K562 (cell line): ENCODE data around the gene RANBP3. TPM values are rescaled to one million over a fixed set of nuclear protein-coding genes. Genes with fewer than 3 reads are reported as not detected.

ENCODE experiments used
- ARHGAP35 ChIP-seq: fragments of 450-650 bp; IDR thresholded peaks from 2 replicates; pipeline ENCODE4 v1.6.1; 2018; ENCODE audit not compliant: partially characterized antibody
- CBX5 ChIP-seq: IDR thresholded peaks from 2 replicates; pipeline ENCODE4 v1.6.1; 2014; ENCODE audit warnings: low read depth, borderline replicate concordance
- CTBP1 ChIP-seq: fragments of 450-650 bp; IDR thresholded peaks from 2 replicates; pipeline ENCODE4 v1.6.1; 2016; ENCODE audit warnings: borderline replicate concordance
- EP400 ChIP-seq: fragments of 450-650 bp; IDR thresholded peaks from 2 replicates; pipeline ENCODE4 v1.6.1; 2017; ENCODE audit warnings: antibody characterized with exemption, mild to moderate bottlenecking, moderate library complexity
- FOXK2 ChIP-seq, 2 experiments: fragments of 450-650 bp; IDR thresholded peaks in 1 of 2; conservative IDR thresholded peaks in 1 of 2; 2 replicates each; pipeline ENCODE4 v1.6.1; 2016; ENCODE audit warnings: low read depth in 2 of 2, mild to moderate bottlenecking in 1 of 2
- HCFC1 ChIP-seq: IDR thresholded peaks from 2 replicates; pipeline ENCODE4 v1.6.1; 2012; ENCODE audit warnings: low read depth, low read length, improper control_type of control experiment
- NEUROD1 ChIP-seq: fragments of 150-350 bp; IDR thresholded peaks from 2 replicates; pipeline ENCODE4 v1.6.1; 2014; ENCODE audit warnings: borderline replicate concordance, low read length, low read depth; ENCODE audit not compliant: partially characterized antibody
- NFATC3 ChIP-seq: fragments of 450-650 bp; IDR thresholded peaks from 2 replicates; pipeline ENCODE4 v1.6.1; 2017; ENCODE audit warnings: mild to moderate bottlenecking
- NR2C1 ChIP-seq, 2 experiments: fragments of 450-650 bp; IDR thresholded peaks; 2 replicates each; pipeline ENCODE4 v1.6.1; 2017; ENCODE audit warnings: mild to moderate bottlenecking in 2 of 2, antibody characterized with exemption in 1 of 2, inconsistent platforms in 1 of 2, missing compliant biosample characterization in 1 of 2, missing genetic modification characterization in 1 of 2
- NR3C1 ChIP-seq: sonication (generic); formaldehyde crosslinking; IDR thresholded peaks from 2 replicates; pipeline ENCODE4 v1.8.1; 2022; ENCODE audit warnings: missing genetic modification reagents
- NUFIP1 ChIP-seq: fragments of 450-650 bp; IDR thresholded peaks from 2 replicates; pipeline ENCODE4 v1.6.1; 2018; ENCODE audit not compliant: partially characterized antibody
- PHF8 ChIP-seq: fragments of 200-600 bp; sonication (generic); IDR thresholded peaks from 2 replicates; pipeline ENCODE4 v1.6.1; 2012; ENCODE audit warnings: mixed run types, mild to moderate bottlenecking, inconsistent platforms, low read length, moderate library complexity, borderline replicate concordance
- SMARCB1 ChIP-seq: IDR thresholded peaks from 2 replicates; pipeline ENCODE4 v1.6.1; 2011; ENCODE audit warnings: improper control_type of control experiment, low read depth; ENCODE audit not compliant: insufficient read length
- SNRNP70 ChIP-seq: fragments of 200-400 bp; formaldehyde crosslinking; optimal IDR thresholded peaks from 2 replicates; pipeline ENCODE3; 2017; ENCODE audit warnings: low read depth, low read length
- TAF15 ChIP-seq: fragments of 200-400 bp; formaldehyde crosslinking; IDR thresholded peaks from 2 replicates; pipeline ENCODE4 v1.6.1; 2017; ENCODE audit warnings: mild to moderate bottlenecking, low read depth, low read length, moderate library complexity
- TBP ChIP-seq: optimal IDR thresholded peaks from 2 replicates; pipeline ENCODE3; 2011; ENCODE audit warnings: low read depth, low read length, improper control_type of control experiment
- ZC3H8 ChIP-seq: fragments of 450-650 bp; IDR thresholded peaks from 2 replicates; pipeline ENCODE4 v1.6.1; 2017
- ZNF24 ChIP-seq: fragments of 450-650 bp; IDR thresholded peaks from 2 replicates; pipeline ENCODE4 v1.6.1; 2016
- ZNF57 ChIP-seq: fragments of 450-650 bp; formaldehyde crosslinking; IDR thresholded peaks from 2 replicates; pipeline ENCODE4 v1.4.0; 2020; ENCODE audit warnings: mild to moderate bottlenecking, moderate library complexity
- ZNF699 ChIP-seq: fragments of 250-450 bp; sonication (Bioruptor Pico); IDR thresholded peaks from 2 replicates; pipeline ENCODE4 v1.8.0; 2021; ENCODE audit warnings: mild to moderate bottlenecking, moderate library complexity; ENCODE audit not compliant: insufficient replicate concordance
- polyA plus RNA-seq, 8 experiments: library from polyadenylated mRNA; depleted of rRNA in 4 of 8; stranded (reverse) in 5 of 8; unstranded in 3 of 8; fragments of >200 nt; fragmentation: Nextera tagmentation in 2 of 8; fragmentation: Illumina TruSeq in 1 of 8; extraction: Ambion mirVana in 2 of 8; extraction: Trizol in 1 of 8; gene quantifications; 2 replicates each; pipeline versions ENCODE4 v1.2.1 to v1.2.3, GENCODE V29; 2011 to 2014; ENCODE audit warnings: inconsistent platforms in 1 of 8, missing spikeins in 1 of 8
- total RNA-seq, 7 experiments: library from RNA; depleted of rRNA in 6 of 7; stranded (reverse); fragments of >200 nt in 6 of 7; fragmentation: Illumina TruSeq in 2 of 7; extraction: Trizol in 2 of 7; gene quantifications; 2 replicates each; pipeline versions ENCODE4 v1.2.1 to v1.2.3, GENCODE V29; 2011 to 2021; ENCODE audit warnings: low replicate concordance in 1 of 7
- TF ChIP-seq, protein P1 (sequence below): fragments of 250-450 bp; sonication (Bioruptor Pico); IDR thresholded peaks from 2 replicates; pipeline ENCODE4 v1.5.0; 2022; ENCODE audit warnings: mild to moderate bottlenecking
- TF ChIP-seq, protein P2 (sequence below): fragments of 450-650 bp; IDR thresholded peaks from 2 replicates; pipeline ENCODE4 v1.6.1; 2018; ENCODE audit not compliant: partially characterized antibody
- TF ChIP-seq, protein P3 (sequence below): sonication (generic); IDR thresholded peaks from 2 replicates; pipeline ENCODE4 v1.6.1; 2016

Gene RANBP3
- total and polyA plus RNA-seq, 9 of the 15 experiments (the other 6 are each of a cell fraction or from before 2014, with no cell fraction given), result 0.90 to 95.1 (median 63.2) TPM

DNA sequence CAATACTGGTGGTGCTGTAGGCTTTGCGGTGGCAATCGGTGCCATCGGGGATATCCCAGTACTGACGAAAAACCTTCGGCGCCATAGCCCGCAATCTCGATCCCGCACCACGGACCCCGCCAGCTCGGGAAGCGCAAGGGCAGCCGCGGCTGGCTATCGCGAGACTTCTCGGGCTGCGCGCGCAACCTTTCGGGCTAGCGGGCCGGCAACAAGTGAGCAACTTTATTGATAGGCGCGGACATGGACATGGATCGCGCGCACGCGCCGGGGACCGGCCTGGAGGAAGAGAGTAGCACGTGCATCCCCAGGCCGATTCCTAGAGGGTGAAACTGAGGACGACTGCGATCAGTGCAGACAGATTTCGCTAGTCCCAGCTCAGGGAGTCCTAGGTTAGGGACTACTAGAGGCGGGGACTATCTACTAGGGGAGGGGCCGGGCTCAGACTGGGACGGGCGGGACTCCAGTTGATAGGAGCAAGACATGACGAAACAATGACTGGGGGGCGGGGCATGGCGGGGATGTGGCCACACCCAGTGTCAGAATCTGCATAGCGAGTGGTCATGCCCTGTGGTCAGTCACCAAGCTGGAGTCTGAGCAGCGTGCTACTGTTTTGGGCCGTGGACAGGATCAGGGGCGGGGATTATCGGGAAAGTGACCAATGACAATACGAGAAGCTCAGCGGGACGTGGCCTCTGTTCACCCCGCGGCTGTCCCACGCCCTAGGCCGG lies 74.2 kb downstream of the RANBP3 start, which contains the start of gene NDUFA11 (continued):
- TF ChIP-seq SNRNP70, result no peak
- no peak for TF ChIP-seq TAF15
- no peak for TF ChIP-seq CBX5
- TF ChIP-seq, protein P1, sequence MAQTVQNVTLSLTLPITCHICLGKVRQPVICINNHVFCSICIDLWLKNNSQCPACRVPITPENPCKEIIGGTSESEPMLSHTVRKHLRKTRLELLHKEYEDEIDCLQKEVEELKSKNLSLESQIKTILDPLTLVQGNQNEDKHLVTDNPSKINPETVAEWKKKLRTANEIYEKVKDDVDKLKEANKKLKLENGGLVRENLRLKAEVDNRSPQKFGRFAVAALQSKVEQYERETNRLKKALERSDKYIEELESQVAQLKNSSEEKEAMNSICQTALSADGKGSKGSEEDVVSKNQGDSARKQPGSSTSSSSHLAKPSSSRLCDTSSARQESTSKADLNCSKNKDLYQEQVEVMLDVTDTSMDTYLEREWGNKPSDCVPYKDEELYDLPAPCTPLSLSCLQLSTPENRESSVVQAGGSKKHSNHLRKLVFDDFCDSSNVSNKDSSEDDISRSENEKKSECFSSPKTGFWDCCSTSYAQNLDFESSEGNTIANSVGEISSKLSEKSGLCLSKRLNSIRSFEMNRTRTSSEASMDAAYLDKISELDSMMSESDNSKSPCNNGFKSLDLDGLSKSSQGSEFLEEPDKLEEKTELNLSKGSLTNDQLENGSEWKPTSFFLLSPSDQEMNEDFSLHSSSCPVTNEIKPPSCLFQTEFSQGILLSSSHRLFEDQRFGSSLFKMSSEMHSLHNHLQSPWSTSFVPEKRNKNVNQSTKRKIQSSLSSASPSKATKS (CRISPR knock-in tag), result no peak
- no peak for TF ChIP-seq ZNF57 (CRISPR knock-in tag)
- TF ChIP-seq ZNF24, result no peak
- TF ChIP-seq, protein P2, sequence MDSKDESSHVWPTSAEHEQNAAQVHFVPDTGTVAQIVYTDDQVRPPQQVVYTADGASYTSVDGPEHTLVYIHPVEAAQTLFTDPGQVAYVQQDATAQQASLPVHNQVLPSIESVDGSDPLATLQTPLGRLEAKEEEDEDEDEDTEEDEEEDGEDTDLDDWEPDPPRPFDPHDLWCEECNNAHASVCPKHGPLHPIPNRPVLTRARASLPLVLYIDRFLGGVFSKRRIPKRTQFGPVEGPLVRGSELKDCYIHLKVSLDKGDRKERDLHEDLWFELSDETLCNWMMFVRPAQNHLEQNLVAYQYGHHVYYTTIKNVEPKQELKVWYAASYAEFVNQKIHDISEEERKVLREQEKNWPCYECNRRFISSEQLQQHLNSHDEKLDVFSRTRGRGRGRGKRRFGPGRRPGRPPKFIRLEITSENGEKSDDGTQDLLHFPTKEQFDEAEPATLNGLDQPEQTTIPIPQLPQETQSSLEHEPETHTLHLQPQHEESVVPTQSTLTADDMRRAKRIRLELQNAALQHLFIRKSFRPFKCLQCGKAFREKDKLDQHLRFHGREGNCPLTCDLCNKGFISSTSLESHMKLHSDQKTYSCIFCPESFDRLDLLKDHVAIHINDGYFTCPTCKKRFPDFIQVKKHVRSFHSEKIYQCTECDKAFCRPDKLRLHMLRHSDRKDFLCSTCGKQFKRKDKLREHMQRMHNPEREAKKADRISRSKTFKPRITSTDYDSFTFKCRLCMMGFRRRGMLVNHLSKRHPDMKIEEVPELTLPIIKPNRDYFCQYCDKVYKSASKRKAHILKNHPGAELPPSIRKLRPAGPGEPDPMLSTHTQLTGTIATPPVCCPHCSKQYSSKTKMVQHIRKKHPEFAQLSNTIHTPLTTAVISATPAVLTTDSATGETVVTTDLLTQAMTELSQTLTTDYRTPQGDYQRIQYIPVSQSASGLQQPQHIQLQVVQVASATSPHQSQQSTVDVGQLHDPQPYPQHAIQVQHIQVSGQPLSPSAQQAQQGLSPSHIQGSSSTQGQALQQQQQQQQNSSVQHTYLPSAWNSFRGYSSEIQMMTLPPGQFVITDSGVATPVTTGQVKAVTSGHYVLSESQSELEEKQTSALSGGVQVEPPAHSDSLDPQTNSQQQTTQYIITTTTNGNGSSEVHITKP, result no peak
- peak; percentile 76 for TF ChIP-seq NEUROD1
- peak; percentile 82 for TF ChIP-seq CTBP1
- TF ChIP-seq ZC3H8, result no peak
- TF ChIP-seq ARHGAP35, result peak; percentile 93
- no peak for TF ChIP-seq NUFIP1
- peak; percentile 46; the same call in 1 of the 2 replicates for TF ChIP-seq NFATC3
- peak; percentile 100 for TF ChIP-seq EP400
- peak; percentile 65 for TF ChIP-seq NR2C1 (IDR thresholded peaks at IDR 0.05)
- 0 out of 2 replicates have a peak, but pooled peaks have one; percentile 32 for TF ChIP-seq NR2C1 (tag; IDR thresholded peaks at IDR 0.05)
- TF ChIP-seq NR3C1 (CRISPR knock-in tag), result no peak
- TF ChIP-seq FOXK2 (conservative IDR thresholded peaks at IDR 0.05 in 1 of 2, IDR thresholded peaks at IDR 0.05 in 1 of 2; ENCODE audit: low read depth in 2 of 2), result peak; percentile 93 to 94; a peak in 3 of 4 replicates
- TF ChIP-seq, protein P3, sequence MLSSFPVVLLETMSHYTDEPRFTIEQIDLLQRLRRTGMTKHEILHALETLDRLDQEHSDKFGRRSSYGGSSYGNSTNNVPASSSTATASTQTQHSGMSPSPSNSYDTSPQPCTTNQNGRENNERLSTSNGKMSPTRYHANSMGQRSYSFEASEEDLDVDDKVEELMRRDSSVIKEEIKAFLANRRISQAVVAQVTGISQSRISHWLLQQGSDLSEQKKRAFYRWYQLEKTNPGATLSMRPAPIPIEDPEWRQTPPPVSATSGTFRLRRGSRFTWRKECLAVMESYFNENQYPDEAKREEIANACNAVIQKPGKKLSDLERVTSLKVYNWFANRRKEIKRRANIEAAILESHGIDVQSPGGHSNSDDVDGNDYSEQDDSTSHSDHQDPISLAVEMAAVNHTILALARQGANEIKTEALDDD, result peak; percentile 60; the same call in 1 of the 2 replicates
- peak; percentile 94 for TF ChIP-seq PHF8
- TF ChIP-seq HCFC1, result peak; percentile 71
- peak; percentile 83 for TF ChIP-seq TBP
- TF ChIP-seq ZNF699 (CRISPR knock-in tag), result no peak
- TF ChIP-seq SMARCB1, result no peak
